Pancreas (tissue), 10 donors: ENCODE results near the gene RPS28. TPM values are rescaled to one million over a fixed set of nuclear protein-coding genes. Genes with fewer than 3 reads are reported as not detected.
"Not testable (repeated sequence)": the region's sequence is repeated elsewhere in the genome, so short reads cannot be mapped to it uniquely, and the experiment has no call there.

Experiments
- ATAC-seq, 4 donors: fragments of 200-7000 bp; cut with Tn5 transposase; one replicate each; pipeline versions ENCODE4 v1.8.0 to v1.9.1; 2020; ENCODE audit warnings: mild to moderate bottlenecking in 4 of 4, moderate library complexity in 4 of 4
- DNase-seq, 6 donors: peaks; one replicate each; pipeline ENCODE4 v3.0.0-alpha.2; 2020
- FAIRE-seq: peaks from 2 replicates; lab custom pipeline; 2012; peaks lifted over from hg19 to GRCh38; lab: Jason Lieb, UNC
- H3K27ac ChIP-seq, 4 donors: fragments of 200-600 bp; sonication (generic); 1 replicate in 3 of 4; 2 replicates in 1 of 4; pipeline versions ENCODE4 v1.5.0 to v1.8.0; 2020
- H3K27me3 ChIP-seq, 4 donors: fragments of 200-600 bp; one replicate each; pipeline ENCODE4 v1.8.0; 2021
- H3K36me3 ChIP-seq, 3 donors: fragments of 200-600 bp; sonication (generic) in 1 of 3; one replicate each; pipeline versions ENCODE4 v1.5.0 to v1.8.0; 2020 to 2021
- H3K4me1 ChIP-seq, 3 donors: fragments of 200-600 bp; one replicate each; pipeline ENCODE4 v1.8.0; 2021
- H3K4me3 ChIP-seq, 4 donors: fragments of 200-600 bp; sonication (generic) in 2 of 4; one replicate each; pipeline versions ENCODE4 v1.5.0 to v1.8.0; 2020 to 2021
- H3K9me3 ChIP-seq, 4 donors: fragments of 200-600 bp; one replicate each; pipeline ENCODE4 v1.8.0; 2021
- WGBS, 2 donors: extraction: QIAGEN DNeasy Blood & Tissue Kit; methylation state at CpG; one replicate each; pipeline ENCODE4 v1.1.7; 2013; 5-methylcytosine and 5-hydroxymethylcytosine counted together
- intact Hi-C, 3 donors: fragments of 100-400 bp; cut with DNase I; formaldehyde crosslinking; loops; one replicate each; pipeline versions ENCODE4 v1.11.1 to v1.14.2; 2022
- polyA plus RNA-seq, 2 donors: library from polyadenylated mRNA; stranded (reverse); fragments of 200-250 nt; gene quantifications; one replicate each; pipeline ENCODE4 v1.2.3, GENCODE V29; 2013
- total RNA-seq, 6 donors: library from RNA; stranded (reverse); fragmentation: NEBNext Ultra II Directional in 4 of 6; extraction: Animal tissue kit (Norgen Biotek cat#: 25700) in 4 of 6; gene quantifications; one replicate each; pipeline versions ENCODE4 v1.2.1 to v1.2.4, GENCODE V29; 2021 to 2023
- TF ChIP-seq, protein P1 (sequence below), 4 donors: fragments of 200-600 bp; sonication (generic) in 3 of 4; IDR thresholded peaks; one replicate each; pipeline versions ENCODE4 v1.5.0 to v1.8.0; 2021; ENCODE audit warnings: antibody characterized with exemption in 4 of 4
- donor health status: healthy with polysubstance abuse.
- donor health status: DM: no; HTN: no; CAD: no; lungs with moderate emphysema.
- donor health status: DM: no; HTN: no; CAD: no.
- donor health status: control.
- donor health status: control.
- donor health status: Bipolar disorder and iron deficiency.
- donor health status: DM: yes; HTN: yes; CAD: no.
- donor health status: DM: no; HTN: no; CAD: no.
- donor health status: DM: no; HTN: no; CAD: no.
- donor health status: DM: yes; HTN: yes; CAD: no.

Gene RPS28
- total and polyA plus RNA-seq, 8 donors = 706 to 1,524 (median 1,001) TPM

DNA sequence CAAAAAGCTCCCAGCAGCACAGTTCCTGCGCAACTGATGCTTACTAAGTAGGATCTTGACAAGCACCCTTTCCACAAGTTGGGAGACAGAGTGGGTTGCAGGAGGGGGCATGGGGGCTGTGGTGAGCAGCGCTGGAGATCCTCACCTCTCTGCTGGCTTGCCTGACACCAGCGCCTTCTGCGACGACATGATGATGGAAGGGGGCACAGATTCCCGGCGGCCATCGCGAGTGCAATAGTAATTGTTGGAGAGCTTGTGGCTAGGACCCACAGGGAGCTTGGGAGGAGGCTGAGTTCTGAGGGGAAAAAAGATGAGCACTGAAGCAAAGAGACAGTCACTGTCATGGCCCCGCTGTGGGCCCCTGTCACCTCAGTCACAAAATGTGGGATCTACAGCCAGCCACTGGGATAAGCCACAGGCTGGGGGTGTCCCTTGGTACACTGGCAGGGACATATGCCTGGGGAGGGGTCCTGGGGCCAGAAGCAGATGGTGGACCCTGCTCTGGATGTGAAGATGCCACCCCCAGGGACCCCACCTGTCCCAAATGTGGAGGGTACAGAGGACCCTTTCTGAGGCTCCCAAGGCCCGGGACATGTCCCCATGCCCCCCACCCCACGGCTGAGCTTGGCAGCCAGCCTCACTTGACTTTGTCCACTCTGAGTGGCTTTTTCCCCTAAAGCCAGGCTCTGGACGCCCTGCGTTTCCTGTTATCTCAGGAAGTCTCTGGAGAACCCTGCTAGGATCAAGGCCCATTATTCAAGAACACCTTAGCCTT is 4.8 kb upstream of the RPS28 start:
- ATAC-seq (no peak), FAIRE-seq (no peak), DNase-seq (peak in 1 of 6 donors; percentile 45)
- intact Hi-C loops = no loop called here
- peaks cover 0 to 15% (median 4%) of the 10 kb centered on the region in 3 donors for H3K36me3 ChIP-seq
- no peak overlapping the region for H3K4me3 ChIP-seq
- no peaks in the 10 kb centered on the region for H3K27me3 ChIP-seq
- no peaks in the 10 kb centered on the region for H3K9me3 ChIP-seq
- H3K4me1 ChIP-seq = peaks cover 0 to 10% (median 0%) of the 10 kb centered on the region in 3 donors
- H3K27ac ChIP-seq = no peak overlapping the region
- TF ChIP-seq, protein P1, sequence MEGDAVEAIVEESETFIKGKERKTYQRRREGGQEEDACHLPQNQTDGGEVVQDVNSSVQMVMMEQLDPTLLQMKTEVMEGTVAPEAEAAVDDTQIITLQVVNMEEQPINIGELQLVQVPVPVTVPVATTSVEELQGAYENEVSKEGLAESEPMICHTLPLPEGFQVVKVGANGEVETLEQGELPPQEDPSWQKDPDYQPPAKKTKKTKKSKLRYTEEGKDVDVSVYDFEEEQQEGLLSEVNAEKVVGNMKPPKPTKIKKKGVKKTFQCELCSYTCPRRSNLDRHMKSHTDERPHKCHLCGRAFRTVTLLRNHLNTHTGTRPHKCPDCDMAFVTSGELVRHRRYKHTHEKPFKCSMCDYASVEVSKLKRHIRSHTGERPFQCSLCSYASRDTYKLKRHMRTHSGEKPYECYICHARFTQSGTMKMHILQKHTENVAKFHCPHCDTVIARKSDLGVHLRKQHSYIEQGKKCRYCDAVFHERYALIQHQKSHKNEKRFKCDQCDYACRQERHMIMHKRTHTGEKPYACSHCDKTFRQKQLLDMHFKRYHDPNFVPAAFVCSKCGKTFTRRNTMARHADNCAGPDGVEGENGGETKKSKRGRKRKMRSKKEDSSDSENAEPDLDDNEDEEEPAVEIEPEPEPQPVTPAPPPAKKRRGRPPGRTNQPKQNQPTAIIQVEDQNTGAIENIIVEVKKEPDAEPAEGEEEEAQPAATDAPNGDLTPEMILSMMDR (IDR thresholded peaks at IDR 0.05) = no peak
- WGBS, 2 donors = 87 to 88% methylated on average over 14 of the region's 14 CpGs

DNA sequence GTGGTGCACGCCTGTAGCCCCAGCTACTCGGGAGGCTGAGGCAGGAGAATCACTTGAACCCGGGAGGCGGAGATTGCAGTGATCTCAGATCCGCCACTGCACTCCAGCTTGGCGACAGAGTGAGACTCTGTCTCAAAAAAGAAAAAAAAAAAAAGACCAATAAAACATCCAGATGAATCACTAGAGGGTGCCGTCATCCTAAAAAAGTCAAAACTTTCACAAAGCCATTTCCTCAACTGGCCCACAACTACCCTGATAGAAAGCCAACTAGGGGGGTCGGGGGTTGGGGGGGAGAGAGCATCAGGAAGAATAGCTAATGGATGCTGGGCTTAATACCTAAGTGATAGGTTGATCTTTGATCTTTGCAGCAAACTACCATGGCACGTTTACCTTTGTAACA is 2.5 kb upstream of the RPS28 start:
- H3K4me3 ChIP-seq, H3K27me3 ChIP-seq, intact Hi-C loops, H3K27ac ChIP-seq, DNase-seq, H3K9me3 ChIP-seq, FAIRE-seq, ATAC-seq: not testable (repeated sequence)
- Histone ChIP-seq H3K36me3 (peaks cover 0 to 22% (median 7%) of the 10 kb centered on the region in 3 donors), H3K4me1 (peaks cover 8 to 23% (median 9%) of the 10 kb centered on the region in 3 donors)
- WGBS, 2 donors = 82 to 83% methylated on average over 9 of the region's 9 CpGs

DNA sequence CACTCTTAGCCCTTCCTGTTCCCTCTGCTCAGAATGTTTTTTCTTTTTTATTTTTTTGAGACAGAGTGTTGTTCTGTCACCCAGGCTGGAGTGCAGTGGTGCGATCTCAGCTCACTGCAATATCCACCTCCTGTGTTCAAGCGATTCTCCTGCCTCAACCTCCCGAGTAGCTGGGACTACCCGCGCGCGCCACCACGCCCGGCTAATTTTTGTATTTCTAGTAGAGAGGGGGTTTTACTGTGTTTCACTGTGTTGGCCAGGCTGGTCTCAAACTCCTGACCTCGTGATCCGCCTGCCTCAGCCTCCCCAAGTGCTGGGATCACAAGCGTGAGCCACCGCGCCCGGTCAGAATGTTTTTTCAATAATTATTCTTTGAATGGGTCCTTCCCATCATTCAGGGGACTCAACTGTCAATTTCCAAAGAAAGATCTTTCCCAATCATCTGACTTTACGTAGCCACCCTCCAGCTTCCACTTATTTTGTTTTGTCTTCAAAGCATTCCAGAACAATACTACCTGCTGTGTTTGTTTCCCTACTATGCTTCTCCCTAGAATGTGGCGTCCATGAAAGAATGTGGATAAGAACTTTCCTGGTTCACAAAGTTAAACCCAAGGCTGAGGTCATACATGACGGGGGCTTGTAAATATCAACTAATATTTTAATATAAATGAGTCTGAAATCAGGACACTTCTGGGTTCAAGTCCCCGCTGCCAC is 1.3 kb upstream of the RPS28 start:
- FAIRE-seq (no peak), DNase-seq (no peak), ATAC-seq (no peak)
- WGBS, 2 donors = 76 to 81% methylated on average over 19 of the region's 19 CpGs
- H3K27me3 ChIP-seq = no peaks in the 10 kb centered on the region
- H3K9me3 ChIP-seq = no peaks in the 10 kb centered on the region
- TF ChIP-seq, protein P1 (IDR thresholded peaks at IDR 0.05) = no peak
- H3K27ac ChIP-seq = no peak overlapping the region
- peaks cover 0 to 18% (median 9%) of the 10 kb centered on the region in 3 donors for H3K36me3 ChIP-seq
- peak overlapping the region in 3 of 4 donors; percentile 61 to 93 (median 91) for H3K4me3 ChIP-seq
- intact Hi-C loops = no loop called here
- H3K4me1 ChIP-seq = peaks cover 8 to 23% (median 9%) of the 10 kb centered on the region in 3 donors

DNA sequence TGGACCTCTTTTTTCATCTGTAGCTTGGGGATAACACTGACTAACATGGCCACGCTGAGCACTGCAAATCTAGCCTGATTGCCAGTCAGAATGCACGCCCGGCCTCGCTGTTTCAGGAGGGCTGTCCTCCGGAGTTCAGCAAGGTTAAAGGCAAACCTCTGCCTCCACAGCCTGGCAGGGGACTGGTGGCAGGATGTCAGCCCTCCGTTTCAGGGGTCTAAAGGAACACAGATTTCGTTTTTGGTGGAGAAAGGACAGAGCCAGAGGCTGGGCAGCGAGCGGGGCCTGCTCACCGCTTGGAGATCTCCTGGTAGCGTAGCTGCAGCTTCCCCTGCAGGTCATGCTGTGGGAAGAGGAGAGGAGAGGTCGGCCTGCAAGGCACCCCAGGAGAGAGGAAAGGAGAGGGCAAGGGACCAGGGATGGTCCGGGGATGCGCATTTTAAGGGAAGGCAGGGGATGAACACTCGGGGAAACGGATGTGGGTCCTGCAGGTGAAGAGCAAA is 681 bp upstream of the RPS28 start:
- Histone ChIP-seq H3K27ac (peak overlapping the region; percentile 61 to 80 (median 78)), H3K27me3 (no peaks in the 10 kb centered on the region), H3K9me3 (no peaks in the 10 kb centered on the region), H3K4me3 (peak overlapping the region; percentile 61 to 93 (median 76)), H3K36me3 (peaks cover 0 to 12% (median 9%) of the 10 kb centered on the region in 3 donors), H3K4me1 (peaks cover 8 to 23% (median 9%) of the 10 kb centered on the region in 3 donors)
- WGBS, 2 donors = 0 to 1% methylated on average over 15 to 16 of the region's 16 CpGs
- TF ChIP-seq, protein P1 (IDR thresholded peaks at IDR 0.05) = no peak
- ATAC-seq = peak; percentile 1 to 36 (median 9)
- DNase-seq = no peak
- intact Hi-C loops = no loop called here
- no peak for FAIRE-seq

DNA sequence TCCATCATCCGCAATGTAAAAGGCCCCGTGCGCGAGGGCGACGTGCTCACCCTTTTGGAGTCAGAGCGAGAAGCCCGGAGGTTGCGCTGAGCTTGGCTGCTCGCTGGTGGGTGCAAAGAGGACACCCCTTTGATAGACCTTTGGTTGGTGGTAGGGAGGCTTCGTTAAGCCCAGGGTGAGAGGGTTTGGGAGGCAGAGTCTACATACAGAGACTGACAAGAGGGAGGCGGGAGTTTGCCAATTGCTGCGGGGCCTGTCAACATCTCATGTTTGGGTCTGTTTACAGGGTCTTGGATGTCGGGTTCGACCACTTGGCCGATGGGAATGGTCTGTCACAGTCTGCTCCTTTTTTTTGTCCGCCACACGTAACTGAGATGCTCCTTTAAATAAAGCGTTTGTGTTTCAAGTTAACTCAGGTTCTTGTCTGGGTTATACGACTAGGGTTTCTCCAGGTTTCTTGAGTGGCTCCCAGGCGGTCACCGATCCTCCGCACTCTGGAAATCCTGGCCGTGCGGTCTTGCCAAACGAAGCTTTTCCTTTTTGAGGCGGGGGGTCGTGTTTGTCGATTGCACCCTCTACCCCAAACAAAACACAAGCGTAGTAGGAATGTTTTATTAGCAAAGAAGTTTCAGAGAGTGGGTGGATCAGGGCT is 816 bp downstream of the RPS28 start:
- ATAC-seq (peak in 1 of 4 donors; percentile 23), FAIRE-seq (no peak), DNase-seq (no peak)
- TF ChIP-seq, protein P1 (IDR thresholded peaks at IDR 0.05) = no peak
- WGBS, 2 donors = 8 to 12% methylated on average over 30 of the region's 30 CpGs
- H3K4me1 ChIP-seq = peaks cover 8 to 23% (median 9%) of the 10 kb centered on the region in 3 donors
- H3K36me3 ChIP-seq = peaks cover 0 to 9% (median 6%) of the 10 kb centered on the region in 3 donors
- H3K9me3 ChIP-seq = no peaks in the 10 kb centered on the region
- H3K4me3 ChIP-seq = peak overlapping the region; percentile 61 to 93 (median 76)
- H3K27ac ChIP-seq = peak overlapping the region in 1 of 4 donors; percentile 61
- intact Hi-C loops = no loop called here
- no peaks in the 10 kb centered on the region for H3K27me3 ChIP-seq
